Common myeloid progenitor, CD34-positive (primary cell): Measurements from ENCODE around the gene MAN1C1.

Source experiments
- CTCF ChIA-PET: fragments of 350-600 bp; sonication (Branson Sonifier 250); formaldehyde crosslinking; loops from one replicate; lab custom pipeline; 2021; ENCODE audit warnings: antibody characterized with exemption; lab: Charles Lee
- POLR2A ChIA-PET: fragments of 350-600 bp; sonication (Branson Sonifier 250); formaldehyde crosslinking; loops from one replicate; lab custom pipeline; 2021; ENCODE audit warnings: antibody characterized with exemption; lab: Charles Lee
- DNase-seq, 3 donors: peaks; one replicate each; pipeline versions ENCODE4 v3.0.0 to v3.0.0-alpha.2; 2013
- H3K27ac ChIP-seq, 2 experiments: 1 replicate in 1 of 2; 2 replicates in 1 of 2; pipeline ENCODE4 v1.7.0; 2013; ENCODE audit warnings: inconsistent platforms in 2 of 2, low read length in 2 of 2, mild to moderate bottlenecking in 2 of 2, low read depth in 1 of 2, moderate library complexity in 1 of 2; ENCODE audit not compliant: severe bottlenecking in 2 of 2, insufficient read depth in 1 of 2, poor library complexity in 1 of 2
- H3K27me3 ChIP-seq, 5 experiments: replicated peaks in 2 of 5; 1 replicate in 3 of 5; 2 replicates in 2 of 5; pipeline versions ENCODE4 v1.6.1 to v1.7.0; 2013; ENCODE audit warnings: low read length in 4 of 5, mild to moderate bottlenecking in 2 of 5, moderate library complexity in 2 of 5, inconsistent platforms in 1 of 5; ENCODE audit not compliant: insufficient read depth in 5 of 5, control insufficient read depth in 4 of 5
- H3K36me3 ChIP-seq, 4 experiments: 1 replicate in 2 of 4; 2 replicates in 2 of 4; pipeline versions ENCODE4 v1.6.1 to v1.7.0; 2013; ENCODE audit warnings: low read length in 3 of 4, control low read depth in 1 of 4, mild to moderate bottlenecking in 1 of 4; ENCODE audit not compliant: control insufficient read depth in 4 of 4, insufficient read depth in 4 of 4
- H3K4me1 ChIP-seq, 4 experiments: 1 replicate in 3 of 4; 2 replicates in 1 of 4; pipeline versions ENCODE4 v1.6.1 to v1.7.1; 2013; ENCODE audit warnings: low read length in 3 of 4, mild to moderate bottlenecking in 3 of 4, control low read depth in 1 of 4, inconsistent platforms in 1 of 4, moderate library complexity in 1 of 4; ENCODE audit not compliant: control insufficient read depth in 4 of 4, insufficient read depth in 4 of 4; ENCODE audit errors: control extremely low read depth in 1 of 4
- H3K4me3 ChIP-seq, 7 experiments: 1 replicate in 4 of 7; 2 replicates in 3 of 7; pipeline versions ENCODE4 v1.5.1 to v1.7.0; 2013; ENCODE audit warnings: mild to moderate bottlenecking in 7 of 7, low read length in 6 of 7, moderate library complexity in 6 of 7, inconsistent platforms in 2 of 7, low read depth in 2 of 7, control low read depth in 1 of 7; ENCODE audit not compliant: insufficient read depth in 4 of 7, control insufficient read depth in 1 of 7; ENCODE audit errors: extremely low read depth in 1 of 7
- H3K9me3 ChIP-seq, 5 experiments: 1 replicate in 4 of 5; 2 replicates in 1 of 5; pipeline versions ENCODE4 v1.6.1 to v1.7.1; 2013; ENCODE audit warnings: low read length in 4 of 5, mild to moderate bottlenecking in 2 of 5, inconsistent platforms in 1 of 5, low read depth in 1 of 5, moderate library complexity in 1 of 5; ENCODE audit not compliant: control insufficient read depth in 4 of 5, insufficient read depth in 2 of 5; ENCODE audit errors: control extremely low read depth in 1 of 5
- WGBS: methylation state at CpG from one replicate; pipeline ENCODE4 v1.1.5; 2013; ENCODE audit not compliant: insufficient coverage; 5-methylcytosine and 5-hydroxymethylcytosine counted together

The MAN1C1 gene

DNA sequence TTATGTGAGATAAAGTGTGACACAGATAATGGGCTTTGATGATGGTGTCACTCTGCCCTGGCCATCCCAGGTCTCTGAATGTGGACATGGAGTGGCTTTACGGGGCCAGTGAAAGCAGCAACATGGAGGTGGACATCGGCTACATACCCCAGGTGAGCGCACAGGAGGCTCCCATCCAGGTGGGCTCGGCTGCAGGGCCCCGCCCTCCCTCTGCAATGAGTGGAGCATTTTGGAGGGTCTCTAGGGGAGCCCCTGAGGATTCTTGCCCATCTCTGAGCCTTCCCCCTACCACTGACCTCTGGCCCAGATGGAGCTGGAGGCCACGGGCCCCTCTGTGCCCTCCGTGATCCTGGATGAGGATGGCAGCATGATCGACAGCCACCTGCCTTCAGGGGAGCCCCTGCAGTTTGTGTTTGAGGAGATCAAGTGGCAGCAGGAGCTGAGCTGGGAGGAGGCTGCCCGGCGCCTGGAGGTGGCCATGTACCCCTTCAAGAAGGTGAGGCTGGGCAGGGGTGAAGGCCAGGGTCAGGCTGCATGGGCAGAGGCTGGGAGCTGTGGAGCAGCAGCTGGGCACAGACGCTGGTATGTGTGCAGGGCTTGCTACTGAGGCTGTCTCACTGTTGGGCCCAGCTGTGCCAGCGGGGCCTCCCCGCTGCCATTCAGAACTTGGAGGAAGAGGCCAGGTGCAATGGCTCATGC is 194.9 kb downstream of the MAN1C1 start:
- ChIA-PET POLR2A (no interaction called here), CTCF (interaction anchor here (0.9 to 6.9 kb wide), 7 partner anchors 11 to 410 kb away, joined by 3 to 69 read pairs (median 4); partner anchors contain the start of gene SELENON)
- H3K4me3 ChIP-seq = no peak overlapping the region
- no peak overlapping the region for H3K27ac ChIP-seq
- no peaks in the 10 kb centered on the region for H3K9me3 ChIP-seq
- 98% methylated on average over 8 of the region's 13 CpGs for WGBS
- no peak for DNase-seq
- H3K4me1 ChIP-seq = peaks cover 0 to 18% (median 13%) of the 10 kb centered on the region in 4 experiments
- H3K27me3 ChIP-seq = no peaks in the 10 kb centered on the region
- H3K36me3 ChIP-seq = peaks cover 4 to 60% (median 33%) of the 10 kb centered on the region in 4 experiments

DNA sequence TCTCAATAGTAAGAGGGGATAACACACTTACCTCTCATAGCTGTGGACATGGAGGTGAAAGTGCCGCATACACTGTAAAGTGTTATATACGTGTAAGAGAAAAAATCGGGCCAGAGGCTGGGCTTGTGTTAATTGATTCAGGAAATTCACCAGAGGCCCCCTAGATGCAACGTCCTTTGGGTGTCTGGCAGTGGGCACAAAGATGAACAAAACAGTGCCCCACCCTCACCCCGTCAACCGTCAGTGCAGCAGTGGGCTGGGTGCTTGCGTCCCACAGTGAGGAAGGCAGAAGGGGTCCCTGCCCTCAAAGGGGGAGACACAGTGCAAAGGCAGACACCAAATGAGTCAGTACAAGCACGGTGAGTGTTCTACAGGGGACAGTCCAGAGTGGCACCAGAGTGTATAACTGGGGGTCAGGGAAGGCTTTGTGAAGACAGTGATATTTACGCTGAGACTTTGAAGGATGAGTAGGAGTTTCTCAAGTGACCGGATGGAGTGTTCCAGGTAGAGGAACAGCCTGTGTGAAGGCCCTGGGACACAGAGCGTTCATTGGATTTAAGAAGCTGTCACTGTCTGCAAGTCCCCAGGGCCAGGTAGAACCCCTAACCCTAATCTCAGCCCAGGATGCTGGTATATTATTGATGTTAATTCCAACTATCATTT is 196.6 kb downstream of the MAN1C1 start:
- Histone ChIP-seq H3K36me3 (peaks cover 0 to 51% (median 28%) of the 10 kb centered on the region in 4 experiments), H3K4me3 (no peak overlapping the region), H3K9me3 (no peaks in the 10 kb centered on the region), H3K27ac (no peak overlapping the region), H3K27me3 (no peaks in the 10 kb centered on the region), H3K4me1 (peaks cover 0 to 24% (median 17%) of the 10 kb centered on the region in 4 experiments)
- POLR2A ChIA-PET = no interaction called here
- CTCF ChIA-PET = interaction anchor here (1.0 to 6.9 kb wide), 3 partner anchors 49 to 309 kb away, joined by 3 to 69 read pairs (median 3); no protein-coding TSS in a partner anchor
- 89% methylated on average over 9 of the region's 11 CpGs for whole genome bisulfite sequencing
- no peak for DNase-seq

DNA sequence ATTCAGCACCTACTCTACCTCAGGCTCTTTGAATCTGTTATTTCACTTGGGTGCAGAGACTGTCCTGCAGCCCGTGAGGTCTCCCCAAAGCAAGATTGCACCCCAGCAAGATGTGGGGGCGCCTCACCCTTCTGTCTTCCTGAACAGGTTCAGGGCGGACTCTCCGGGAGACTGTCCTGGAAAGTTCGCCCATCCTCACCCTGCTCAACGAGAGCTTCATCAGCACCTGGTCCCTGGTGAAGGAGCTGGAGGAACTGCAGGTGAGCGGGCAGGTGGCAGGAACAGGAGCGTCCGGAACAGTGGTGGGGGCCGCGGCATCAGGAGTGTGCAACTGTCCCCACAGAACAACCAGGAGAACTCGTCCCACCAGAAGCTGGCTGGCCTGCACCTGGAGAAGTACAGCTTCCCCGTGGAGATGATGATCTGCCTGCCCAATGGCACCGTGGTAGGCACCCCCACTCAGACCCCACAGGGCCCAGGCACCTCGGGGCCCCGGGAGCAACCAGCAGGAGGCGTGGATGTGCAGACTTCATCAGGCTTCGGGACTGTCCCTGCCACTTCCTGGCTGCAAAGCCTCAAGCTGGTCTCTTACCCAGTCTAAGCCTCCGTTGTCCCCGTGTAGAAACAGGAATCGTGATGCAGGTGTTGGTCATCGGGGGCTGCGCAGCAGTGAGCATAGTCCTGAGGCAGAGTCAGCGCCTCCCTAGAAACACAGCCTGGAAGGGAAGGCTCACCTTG is 197.3 kb downstream of the MAN1C1 start:
- CTCF ChIA-PET = interaction anchor here (1.0 to 6.9 kb wide), 3 partner anchors 49 to 310 kb away, joined by 3 to 69 read pairs (median 3); no protein-coding TSS in a partner anchor
- H3K36me3 ChIP-seq = peaks cover 0 to 45% (median 25%) of the 10 kb centered on the region in 4 experiments
- H3K4me3 ChIP-seq = no peak overlapping the region
- DNase-seq = no peak
- no peaks in the 10 kb centered on the region for H3K9me3 ChIP-seq
- H3K27ac ChIP-seq = no peak overlapping the region
- POLR2A ChIA-PET = no interaction called here
- 95% methylated on average over 23 of the region's 24 CpGs for WGBS
- no peaks in the 10 kb centered on the region for H3K27me3 ChIP-seq
- peaks cover 1 to 29% (median 21%) of the 10 kb centered on the region in 4 experiments for H3K4me1 ChIP-seq

GRCh38 chr1:25814549-25815087 is 198.0 kb downstream of the MAN1C1 start:
- ChIA-PET CTCF (interaction anchor here (1.5 to 6.9 kb wide), 2 partner anchors 48 to 311 kb away, joined by 3 to 69 read pairs; no protein-coding TSS in a partner anchor), POLR2A (no interaction called here)
- peaks cover 0 to 39% (median 20%) of the 10 kb centered on the region in 4 experiments for H3K36me3 ChIP-seq

DNA sequence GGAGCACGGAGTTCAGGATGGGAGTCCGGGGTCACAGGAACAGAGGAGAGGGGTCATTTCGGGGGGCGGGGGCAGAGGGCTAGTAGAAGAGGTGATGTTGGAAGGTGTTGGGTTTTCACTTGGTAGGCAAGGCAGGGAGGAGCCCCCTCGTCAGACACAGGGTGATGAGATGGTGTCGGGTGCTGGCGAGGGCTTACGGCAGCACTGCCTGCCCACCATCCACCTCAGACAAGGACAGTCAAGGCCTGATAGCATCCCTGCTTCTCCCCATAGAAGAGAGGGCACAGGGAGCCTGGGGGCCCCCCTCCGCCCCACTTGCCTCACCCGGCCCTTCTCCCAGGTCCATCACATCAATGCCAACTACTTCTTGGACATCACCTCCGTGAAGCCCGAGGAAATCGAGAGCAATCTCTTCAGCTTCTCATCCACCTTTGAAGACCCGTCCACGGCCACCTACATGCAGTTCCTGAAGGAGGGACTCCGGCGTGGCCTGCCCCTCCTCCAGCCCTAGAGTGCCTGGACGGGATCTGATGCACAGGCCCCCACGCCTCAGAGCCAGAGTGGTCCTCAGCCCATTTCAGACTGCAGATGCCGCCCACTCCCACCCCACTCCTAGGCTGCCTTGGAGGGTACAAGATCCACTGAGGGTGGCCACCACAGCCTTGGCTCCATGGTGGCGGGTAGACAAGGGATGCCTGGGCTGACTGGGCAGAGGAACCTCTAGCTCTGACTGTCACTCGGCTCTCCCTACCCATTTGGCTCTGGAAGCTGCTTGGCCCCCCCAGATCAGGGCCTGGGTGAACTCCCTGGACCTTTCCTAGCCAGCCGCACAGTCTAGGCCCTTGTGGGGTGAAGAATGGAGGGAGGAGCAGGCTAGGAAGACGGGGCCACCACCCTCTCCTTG is 198.9 kb downstream of the MAN1C1 start:
- no peak overlapping the region for H3K27ac ChIP-seq
- CTCF ChIA-PET = no interaction called here
- POLR2A ChIA-PET = no interaction called here
- over 99% methylated on average over 22 of the region's 24 CpGs for WGBS
- peaks cover 0 to 34% (median 19%) of the 10 kb centered on the region in 4 experiments for H3K36me3 ChIP-seq
- H3K4me3 ChIP-seq = no peak overlapping the region
- H3K4me1 ChIP-seq = peaks cover 3 to 24% (median 22%) of the 10 kb centered on the region in 4 experiments
- H3K27me3 ChIP-seq = no peaks in the 10 kb centered on the region
- no peak for DNase-seq
- H3K9me3 ChIP-seq = no peaks in the 10 kb centered on the region

More at GRCh38 chr1:25814549-25815087, 198.0 kb downstream of the MAN1C1 start:
- Histone ChIP-seq H3K27ac (no peak overlapping the region), H3K9me3 (no peaks in the 10 kb centered on the region), H3K4me3 (no peak overlapping the region), H3K27me3 (no peaks in the 10 kb centered on the region), H3K4me1 (peaks cover 3 to 29% (median 24%) of the 10 kb centered on the region in 4 experiments)
- 99% methylated on average over 6 of the region's 7 CpGs for WGBS
- DNase-seq = no peak

DNA sequence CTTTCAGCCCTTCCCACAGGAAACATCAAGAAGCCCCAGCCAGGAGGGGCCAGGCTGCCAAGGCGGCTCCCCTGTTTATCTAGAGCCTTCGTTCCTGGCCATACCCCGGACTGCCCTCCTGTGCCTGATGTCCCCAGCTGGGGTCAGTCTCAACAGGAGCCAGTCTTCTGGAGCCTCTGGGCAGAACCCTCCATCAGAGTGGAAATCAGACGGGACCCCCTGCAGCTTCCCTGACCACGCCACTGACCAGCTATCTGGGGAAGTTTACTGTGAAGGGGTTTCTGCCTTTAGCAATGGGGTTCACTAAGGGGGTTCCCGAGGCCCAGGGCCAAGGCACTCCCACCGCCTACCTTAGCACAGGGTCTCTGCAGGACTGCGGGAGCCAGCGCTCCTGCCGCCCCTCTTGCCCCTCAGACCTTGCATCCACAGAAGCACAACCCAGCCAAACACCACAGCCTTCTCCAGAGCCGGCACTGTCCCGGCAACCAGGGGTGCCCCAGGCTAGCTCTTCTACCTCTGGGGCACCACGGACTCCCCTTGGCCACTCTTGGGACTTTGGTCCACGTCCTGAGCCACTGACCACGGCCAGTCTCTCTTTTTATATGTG is 199.6 kb downstream of the MAN1C1 start:
- DNase-seq = no peak
- ChIA-PET POLR2A (no interaction called here), CTCF (no interaction called here)
- H3K4me3 ChIP-seq = no peak overlapping the region
- no peaks in the 10 kb centered on the region for H3K9me3 ChIP-seq
- peaks cover 3 to 29% (median 26%) of the 10 kb centered on the region in 4 experiments for H3K4me1 ChIP-seq
- no peak overlapping the region for H3K27ac ChIP-seq
- WGBS = 95% methylated on average over 13 of the region's 15 CpGs
- H3K27me3 ChIP-seq = no peaks in the 10 kb centered on the region
- peaks cover 0 to 32% (median 19%) of the 10 kb centered on the region in 4 experiments for H3K36me3 ChIP-seq
